Stimulated activated CD8-positive, alpha-beta memory T cell treated with anti-CD3 and anti-CD28 coated beads, Interleukin-12 subunit alpha, Interleukin-12 subunit beta, amount 100 ng/mL, for 1 hour (primary cell): ENCODE results near the gene RIC8A.
"Not testable (repeated sequence)": the region's sequence is repeated elsewhere in the genome, so short reads cannot be mapped to it uniquely, and the experiment has no call there.

Experiments used
- DNase-seq: peaks from one replicate; pipeline ENCODE4 v3.0.0-alpha.2; 2020; ENCODE audit warnings: low read depth

The RIC8A gene

GRCh38 chr11:218815-219593 lies 11.5 kb downstream of the RIC8A start:
- DNase-seq: no peak

DNA sequence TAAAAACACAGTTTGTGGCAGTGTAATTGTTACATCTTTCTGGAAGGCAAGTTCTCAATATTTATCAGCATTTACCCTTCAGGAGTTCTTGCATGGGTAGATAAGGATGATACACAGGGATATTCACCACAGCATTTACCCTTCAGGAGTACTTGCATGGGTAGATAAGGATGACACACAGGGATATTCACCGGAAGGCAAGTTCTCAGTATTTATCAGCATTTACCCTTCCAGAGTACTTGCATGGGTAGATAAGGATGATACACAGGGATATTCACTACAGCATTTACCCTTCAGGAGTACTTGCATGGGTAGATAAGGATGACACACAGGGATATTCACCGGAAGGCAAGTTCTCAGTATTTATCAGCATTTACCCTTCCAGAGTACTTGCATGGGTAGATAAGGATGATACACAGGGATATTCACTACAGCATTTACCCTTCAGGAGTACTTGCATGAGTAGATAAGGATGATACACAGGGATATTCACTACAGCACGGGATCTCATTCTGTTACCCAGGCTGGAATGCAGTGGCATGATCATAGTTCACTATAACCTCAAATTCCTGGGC lies 13.2 kb downstream of the RIC8A start:
- not testable (repeated sequence) for DNase-seq

- DNase-seq: no peak
Measured at GRCh38 chr11:221539-221938, 14.0 kb downstream of the RIC8A start.

- no peak for DNase-seq
Measured at GRCh38 chr11:221998-222789, 14.7 kb downstream of the RIC8A start.

DNA sequence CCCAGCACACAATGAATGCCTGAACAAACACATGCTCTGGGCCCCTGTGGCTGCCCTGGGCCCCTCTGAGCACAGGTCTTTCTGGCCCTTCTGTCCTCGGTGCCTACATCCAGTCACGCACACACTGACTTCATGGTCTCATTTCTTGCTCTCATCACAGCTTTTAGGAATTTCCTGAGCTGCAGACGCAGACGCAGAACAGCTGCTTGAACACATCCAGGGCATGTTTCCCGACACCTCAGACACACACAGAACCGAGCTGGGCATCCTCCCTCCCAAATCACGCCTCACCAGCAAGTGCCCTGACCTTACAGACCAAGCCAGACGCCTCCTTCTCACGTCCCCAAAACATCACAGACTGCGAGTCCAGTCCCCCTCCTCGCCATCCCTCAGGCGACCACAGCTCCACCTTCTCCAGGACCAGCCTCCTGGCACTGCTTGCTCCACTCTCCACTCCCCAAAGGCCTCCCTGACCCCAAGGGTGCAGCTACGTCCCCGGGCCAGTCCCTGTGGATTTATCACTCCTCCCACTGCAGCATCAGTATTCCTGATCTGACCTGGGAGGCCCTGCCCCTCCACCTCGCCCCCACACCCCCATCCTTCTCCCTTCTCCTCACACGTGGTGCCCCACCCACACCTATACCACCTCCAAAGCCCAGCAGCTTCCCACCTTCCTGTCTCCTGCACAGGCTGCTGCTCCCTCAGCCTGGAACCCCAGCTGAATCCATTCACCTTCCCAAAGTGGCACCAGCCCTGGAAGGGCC lies 15.7 kb downstream of the RIC8A start:
- no peak for DNase-seq

DNA sequence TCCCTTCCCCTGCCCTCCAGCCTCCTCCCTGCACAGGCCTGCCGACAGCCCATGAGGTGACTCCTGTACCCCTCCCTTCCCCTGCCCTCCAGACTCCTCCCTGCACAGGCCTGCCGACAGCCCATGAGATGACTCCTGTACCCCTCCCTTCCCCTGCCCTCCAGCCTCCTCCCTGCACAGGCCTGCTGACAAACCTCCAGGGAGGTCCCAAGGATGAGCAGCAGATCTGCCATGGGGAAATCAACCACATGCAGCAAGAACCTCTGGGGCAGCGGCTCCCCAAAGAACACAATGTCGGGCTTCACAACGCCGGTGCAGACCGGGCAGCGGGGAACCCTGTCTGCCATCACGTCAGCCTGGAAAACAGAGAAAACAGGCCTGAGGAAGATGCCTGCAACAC lies 16.4 kb downstream of the RIC8A start:
- no peak for DNase-seq

DNA sequence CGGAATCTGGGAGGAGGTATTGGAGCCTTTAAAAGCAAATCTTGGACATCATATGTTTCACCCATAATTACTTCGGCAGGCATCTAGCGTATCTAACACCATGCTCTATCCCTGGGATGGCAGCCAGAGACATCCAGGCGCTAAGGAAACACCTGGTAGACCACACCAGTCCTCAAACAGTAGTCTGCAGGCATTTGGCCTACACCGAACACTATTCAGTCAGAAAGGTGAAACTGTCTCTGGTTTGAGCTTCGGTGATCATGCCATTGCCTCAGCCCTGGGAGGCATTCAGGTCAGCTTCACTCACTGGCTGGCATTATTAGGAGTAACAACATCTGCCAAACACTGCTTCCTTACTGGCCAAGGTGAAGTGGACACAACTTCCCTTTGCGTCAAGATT lies 16.9 kb downstream of the RIC8A start:
- DNase-seq: no peak

- no peak for DNase-seq
Measured at GRCh38 chr11:225734-226453, 18.4 kb downstream of the RIC8A start.

GRCh38 chr11:227824-228379 lies 20.4 kb downstream of the RIC8A start:
- no peak for DNase-seq

- DNase-seq: no peak
Measured at GRCh38 chr11:230431-230830, 22.9 kb downstream of the RIC8A start.

GRCh38 chr11:232783-233565 lies 25.5 kb downstream of the RIC8A start:
- no peak for DNase-seq

- DNase-seq: no peak
Measured at GRCh38 chr11:235180-235579, 27.7 kb downstream of the RIC8A start.

- peak; percentile 53 for DNase-seq
Measured at GRCh38 chr11:235609-235996, 28.1 kb downstream of the RIC8A start.

- peak; percentile 79 for DNase-seq
Measured at GRCh38 chr11:235997-236773, 28.7 kb downstream of the RIC8A start, which contains the start of gene SIRT3. SIRT3 (minus strand) TSS chr11:236342; CDS start chr11:236328, 14 bp downstream.

GRCh38 chr11:236774-237767 lies 29.6 kb downstream of the RIC8A start, which contains the start of gene PSMD13:
PSMD13 (plus strand) TSS chr11:236976; CDS start chr11:237050, 74 bp downstream.
- DNase-seq: peak; percentile 81

- not testable (repeated sequence) for DNase-seq
Measured at GRCh38 chr11:238346-238745, 30.8 kb downstream of the RIC8A start.

DNA sequence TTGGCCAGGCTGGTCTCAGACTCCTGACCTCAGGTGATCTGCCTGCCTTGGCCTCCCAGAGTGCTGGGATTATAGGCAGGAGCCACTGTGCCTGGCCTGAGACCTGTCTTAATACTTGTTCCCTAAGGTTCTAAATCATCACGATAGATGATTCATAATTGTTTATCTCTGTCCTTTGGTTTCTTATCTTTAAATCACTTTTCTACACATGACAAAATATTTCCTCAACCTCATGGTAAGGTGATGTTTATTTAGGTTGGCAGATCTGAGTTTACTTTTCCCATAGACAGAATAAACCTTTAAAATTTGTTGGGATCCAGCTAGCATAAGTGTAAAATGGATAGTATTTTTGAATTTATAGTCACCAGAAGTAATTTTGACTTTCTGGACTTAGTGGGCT lies 32.8 kb downstream of the RIC8A start:
- no peak for DNase-seq

GRCh38 chr11:241634-242033 lies 34.1 kb downstream of the RIC8A start:
- DNase-seq: no peak
